Measurements from ENCODE around the gene CALN1.
"Not testable (repeated sequence)": the region's sequence is repeated elsewhere in the genome, so short reads cannot be mapped to it uniquely, and the experiment has no call there.

The CALN1 gene

DNA sequence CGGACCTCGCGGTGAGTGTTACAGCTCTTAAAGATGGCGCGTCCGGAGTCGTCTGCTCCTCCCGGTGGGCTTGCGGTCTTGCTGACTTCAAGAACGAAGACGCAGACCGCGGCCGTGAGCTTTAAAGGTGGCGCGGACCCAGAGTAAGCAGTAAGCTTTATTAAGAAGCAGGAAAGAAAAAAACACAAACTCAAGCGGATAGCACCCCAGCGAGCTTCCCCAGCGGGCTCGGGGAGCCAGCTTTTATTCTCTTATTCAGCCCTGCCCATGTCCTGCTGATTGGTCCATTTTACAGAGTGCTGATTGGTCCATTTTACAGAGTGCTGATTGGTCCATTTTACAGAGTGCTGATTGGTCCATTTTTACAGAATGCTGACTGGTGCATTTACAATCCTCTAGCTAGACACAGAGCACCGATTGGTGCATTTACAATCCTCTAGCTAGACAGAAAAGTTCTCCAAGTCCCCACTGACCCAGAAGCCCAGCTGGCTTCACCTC, at the start of gene CALN1:
CALN1 (minus strand) TSS at position 218 of the 498 bp plus-strand sequence.
- not testable (repeated sequence) for DNase-seq

- no peak for DNase-seq
These were observed 41.3 kb upstream of the CALN1 start for GRCh38 chr7:72453471-72453870.

- DNase-seq: no peak
These were observed 35.5 kb upstream of the CALN1 start for GRCh38 chr7:72447465-72448204.

GRCh38 chr7:72446591-72447462, 34.7 kb upstream of the CALN1 start:
- no peak for DNase-seq

DNA sequence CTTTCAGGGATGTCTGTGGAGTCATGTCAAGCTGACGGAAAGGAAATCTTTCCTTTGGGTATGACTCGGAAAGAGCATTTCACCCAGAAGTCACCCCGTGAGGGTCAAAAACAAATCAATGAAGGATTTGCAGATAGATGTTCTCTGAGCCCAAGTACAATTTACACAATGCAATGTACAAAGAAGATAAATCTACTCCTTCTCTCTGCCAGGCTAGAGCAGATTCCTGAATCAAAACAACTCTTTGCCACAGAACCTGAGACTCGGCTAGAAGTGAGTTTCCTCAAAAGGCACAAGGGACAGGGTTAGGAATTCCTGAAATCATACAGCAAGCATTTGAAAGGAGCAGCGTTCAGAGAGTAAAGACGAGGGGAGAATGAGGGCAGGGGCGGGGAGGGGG, 34.0 kb upstream of the CALN1 start:
- no peak for DNase-seq

DNA sequence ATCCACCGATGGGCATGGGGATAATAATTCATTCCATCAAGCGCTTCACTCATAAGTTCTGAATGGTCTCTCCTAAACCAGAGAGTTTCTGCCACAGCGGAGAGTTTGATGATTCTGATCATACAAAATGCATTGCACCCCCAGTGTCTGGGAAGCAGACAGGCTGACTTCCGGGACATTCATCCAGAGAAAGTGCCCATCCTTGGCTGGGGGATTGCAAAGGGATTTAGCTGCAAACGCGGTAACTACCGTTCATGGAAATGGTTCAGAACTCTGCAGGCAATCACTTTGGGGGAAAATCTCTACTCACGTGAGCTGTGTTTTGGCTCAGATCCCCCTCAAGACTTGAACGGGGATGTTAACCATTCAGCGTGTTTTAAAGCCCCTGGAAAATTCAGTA, 33.4 kb upstream of the CALN1 start:
- no peak for DNase-seq

- DNase-seq: peak; percentile 15
These were observed 32.9 kb upstream of the CALN1 start for GRCh38 chr7:72445075-72445474.

GRCh38 chr7:72444026-72444776, 32.1 kb upstream of the CALN1 start:
- peak; percentile 48 for DNase-seq

- DNase-seq: no peak
These were observed 29.7 kb upstream of the CALN1 start for GRCh38 chr7:72441791-72442190.

DNA sequence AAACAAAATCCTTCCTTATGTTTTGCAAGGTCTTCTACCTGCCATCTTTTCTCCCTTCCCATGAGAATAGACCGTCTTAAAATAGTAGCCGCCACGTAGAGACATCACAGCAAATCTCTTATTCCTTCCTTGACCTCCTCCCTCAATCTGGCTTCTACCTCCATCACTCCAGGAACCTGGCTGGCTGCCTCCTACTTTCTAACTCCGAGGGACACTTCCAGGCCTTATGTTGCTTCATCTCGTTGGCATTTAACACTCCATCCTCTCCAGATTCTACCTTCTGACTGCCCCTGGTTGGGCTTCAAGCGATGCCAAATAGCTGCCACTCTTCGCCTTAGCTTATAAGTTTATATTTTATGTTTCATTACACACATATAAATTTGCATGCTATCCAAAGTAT, 26.4 kb upstream of the CALN1 start:
- DNase-seq: no peak

- no peak for DNase-seq
These were observed 25.5 kb upstream of the CALN1 start for GRCh38 chr7:72437610-72438009.

DNA sequence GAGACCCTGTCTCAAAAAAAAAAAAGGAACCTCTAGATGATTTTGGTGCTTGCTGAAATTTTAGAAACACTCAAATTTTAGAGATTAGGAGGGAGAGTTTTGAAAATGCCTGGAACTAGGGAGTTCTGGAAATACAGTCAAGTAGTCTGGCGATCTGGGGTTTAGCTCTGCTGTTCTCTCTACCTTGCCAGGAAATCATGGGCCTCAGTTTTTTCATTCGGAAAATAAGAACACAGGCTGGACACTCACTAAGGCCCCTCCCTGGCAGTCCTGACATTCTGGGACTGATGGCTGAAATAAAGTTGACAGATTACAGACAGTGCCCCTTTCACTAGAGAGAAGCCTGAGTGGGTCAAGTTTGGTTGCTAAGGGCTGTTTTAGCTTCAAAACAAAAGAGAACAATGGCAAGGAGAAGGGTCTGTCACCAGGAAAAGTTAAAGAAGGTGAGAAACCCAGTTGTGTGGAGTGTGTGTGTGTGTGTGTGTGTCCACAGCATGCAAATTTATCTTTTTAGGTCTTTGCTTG, 25.0 kb upstream of the CALN1 start:
- DNase-seq: no peak

GRCh38 chr7:72435925-72436480, 23.9 kb upstream of the CALN1 start:
- DNase-seq: no peak

DNA sequence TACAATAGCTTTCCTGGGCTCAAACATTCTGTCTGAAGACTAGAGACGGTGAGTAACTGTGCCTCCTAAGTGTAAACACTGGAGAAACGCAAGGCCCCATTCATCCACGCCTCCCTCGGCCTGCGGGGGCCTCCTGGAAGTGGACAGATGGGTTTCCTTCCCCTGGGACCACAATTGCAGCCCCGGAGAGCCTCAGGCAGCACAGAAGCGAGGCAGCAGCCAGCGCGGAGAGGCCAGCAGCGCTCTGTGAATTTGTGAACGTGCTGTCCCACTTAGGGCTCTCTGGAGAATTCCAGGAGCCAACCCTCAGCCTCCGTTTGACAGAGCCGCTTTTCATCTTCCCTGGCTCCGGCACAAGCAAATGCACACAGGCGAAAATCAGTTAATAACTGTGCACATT, 23.2 kb upstream of the CALN1 start:
- no peak for DNase-seq

- DNase-seq: no peak
These were observed 18.4 kb upstream of the CALN1 start for GRCh38 chr7:72430531-72430930.

DNA sequence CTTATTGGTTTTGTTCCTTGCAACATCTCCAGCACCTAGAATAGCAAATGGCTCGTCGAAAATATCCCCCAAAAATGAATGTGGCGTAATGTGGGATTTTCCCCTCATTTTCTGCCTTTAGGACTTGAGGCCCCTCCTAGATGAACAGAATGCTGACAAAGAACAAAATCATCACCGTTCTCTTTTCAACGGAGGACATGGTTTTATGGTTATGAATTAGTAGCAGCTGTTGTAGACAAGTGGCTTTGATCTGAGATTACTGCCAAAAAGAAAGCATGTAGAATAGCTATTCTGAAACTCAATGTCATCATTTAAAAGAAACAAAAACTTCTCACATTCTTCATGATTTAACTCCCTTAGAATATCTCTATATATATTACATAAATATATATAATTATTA, 17.2 kb upstream of the CALN1 start:
- no peak for DNase-seq

DNA sequence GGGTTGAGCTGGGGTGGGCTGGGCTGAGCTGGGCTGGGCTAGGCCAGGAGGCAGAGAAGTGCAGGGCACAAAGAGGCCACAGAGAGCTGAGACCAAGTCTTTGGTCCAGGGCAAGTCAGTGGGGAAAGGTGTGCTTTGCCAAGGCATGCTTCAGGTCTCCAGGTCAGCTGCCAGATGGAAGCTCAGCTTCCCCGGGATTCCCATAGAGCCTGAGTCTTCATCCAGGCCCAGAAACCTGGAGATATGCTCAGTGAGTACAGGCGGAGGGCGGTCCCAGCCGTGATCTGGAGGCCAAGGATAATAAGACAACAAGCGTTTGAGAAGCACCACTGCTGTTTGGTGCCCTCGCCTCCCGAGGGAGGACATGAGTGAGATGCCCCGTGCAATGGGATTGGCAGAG, 4.7 kb upstream of the CALN1 start:
- no peak for DNase-seq

GRCh38 chr7:72415586-72415985, 3.4 kb upstream of the CALN1 start:
- DNase-seq: no peak

GRCh38 chr7:72413886-72414285, 1.7 kb upstream of the CALN1 start:
- no peak for DNase-seq

DNA sequence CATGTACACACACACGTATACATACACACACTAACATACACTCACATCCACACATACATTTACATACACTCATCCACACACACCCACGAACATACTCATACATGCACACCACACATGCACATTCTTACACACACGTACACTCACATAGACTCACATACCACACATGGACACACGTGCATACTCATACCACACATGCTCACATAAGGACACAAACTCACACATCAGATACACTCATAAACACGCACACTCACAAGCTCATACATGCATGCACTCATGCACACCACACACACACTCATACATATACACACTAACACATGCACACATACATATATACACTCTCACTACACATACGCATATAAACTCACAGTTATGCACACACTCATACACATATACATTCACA, 1.2 kb upstream of the CALN1 start:
- no peak for DNase-seq

GRCh38 chr7:72411419-72411818, 719 bp downstream of the CALN1 start:
- no peak for DNase-seq

DNA sequence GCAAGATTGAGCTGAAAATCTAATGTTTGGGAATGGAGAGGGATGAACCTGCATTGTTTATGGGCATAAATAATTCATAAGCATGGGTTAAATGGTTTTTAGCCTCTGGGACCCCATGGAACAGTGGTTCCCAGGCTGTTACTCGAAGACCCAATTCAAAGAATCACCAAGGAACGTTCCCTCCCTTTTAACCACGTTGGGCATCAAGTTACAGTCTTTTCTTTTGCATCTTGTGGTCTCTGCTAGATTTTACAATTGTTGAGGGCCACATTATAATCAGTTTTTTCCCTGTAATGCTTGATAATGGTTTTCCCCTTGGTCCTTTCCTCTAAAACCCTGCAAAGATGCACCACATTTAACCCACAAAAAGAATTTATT, 2.5 kb downstream of the CALN1 start:
- no peak for DNase-seq

All from RPMI8226 (cell line).